GM18951 (cell line): Measurements from ENCODE around the gene UBXN2A.
A peak's percentile ranks its signal among the peaks of the same experiment; 100 is the strongest.
"Not testable (repeated sequence)": the region's sequence is repeated elsewhere in the genome, so short reads cannot be mapped to it uniquely, and the experiment has no call there.

Source experiments
- POLR2A ChIP-seq: IDR thresholded peaks from 4 replicates; pipeline ENCODE4 v1.6.1; 2011; ENCODE audit warnings: mild to moderate bottlenecking; ENCODE audit not compliant: insufficient read length, insufficient read depth; ENCODE audit errors: extremely low read depth
- in situ Hi-C: fragments of 300-500 bp; cut with MboI; formaldehyde crosslinking; loops from one replicate; pipeline ENCODE4 v1.12.0; 2022; ENCODE audit warnings: low sequenced_read_pairs, mixed read lengths, inconsistent platforms; ENCODE audit not compliant: unreplicated experiment

UBXN2A gene

GRCh38 chr2:24022324-24022974 lies 82.2 kb downstream of the UBXN2A start:
- no peak for TF ChIP-seq POLR2A
- in situ Hi-C loops, result no loop called here

GRCh38 chr2:24022975-24023575 lies 82.8 kb downstream of the UBXN2A start:
- in situ Hi-C loops, result no loop called here

GRCh38 chr2:24024018-24024417 lies 83.8 kb downstream of the UBXN2A start:
- TF ChIP-seq POLR2A, result no peak
- in situ Hi-C loops, result no loop called here

More at GRCh38 chr2:24022975-24023575, 82.8 kb downstream of the UBXN2A start:
- no peak for TF ChIP-seq POLR2A

GRCh38 chr2:24024996-24025663 lies 84.9 kb downstream of the UBXN2A start:
- in situ Hi-C loops, result no loop called here
- TF ChIP-seq POLR2A, result no peak

GRCh38 chr2:24026233-24026632 lies 86.0 kb downstream of the UBXN2A start:
- in situ Hi-C loops, result no loop called here
- no peak for TF ChIP-seq POLR2A

- in situ Hi-C loops, result no loop called here
- no peak for TF ChIP-seq POLR2A
Observed at GRCh38 chr2:24038786-24039499, 98.7 kb downstream of the UBXN2A start.

GRCh38 chr2:24040511-24040910 lies 100.2 kb downstream of the UBXN2A start:
- in situ Hi-C loops, result no loop called here
- TF ChIP-seq POLR2A, result no peak

GRCh38 chr2:24043133-24043532 lies 102.9 kb downstream of the UBXN2A start:
- in situ Hi-C loops, result not testable (repeated sequence)

- no peak for TF ChIP-seq POLR2A
- in situ Hi-C loops, result no loop called here
Observed at GRCh38 chr2:24045511-24046508, 105.5 kb downstream of the UBXN2A start.

- TF ChIP-seq POLR2A, result no peak
- in situ Hi-C loops, result no loop called here
Observed at GRCh38 chr2:24046599-24046929, 106.3 kb downstream of the UBXN2A start.

- peak; percentile 88 for TF ChIP-seq POLR2A
- in situ Hi-C loops, result no loop called here
Observed at GRCh38 chr2:24046930-24047702, 106.9 kb downstream of the UBXN2A start, which contains the start of gene WDCP. Gene WDCP (minus strand): TSS chr2:24047391. CDS start chr2:24039494, 7,897 bp downstream.

GRCh38 chr2:24047703-24048033 lies 107.4 kb downstream of the UBXN2A start:
- TF ChIP-seq POLR2A, result no peak
- in situ Hi-C loops, result no loop called here
